Endothelial cell of umbilical vein (primary cell): ENCODE data around the gene MOB3B. TPM values are rescaled to one million over a fixed set of nuclear protein-coding genes. Genes with fewer than 3 reads are reported as not detected.

Experiments used
- BruUV-seq: library from RNA; stranded (reverse); fragments of 400-500 nt; replicated peaks from 2 replicates; lab custom pipeline; 2021; lab: Mats Ljungman, UMichigan
- CTCF ChIA-PET: fragments of 300-600, 350-600 bp; sonication (Branson Sonifier 250); formaldehyde crosslinking; loops from one replicate; lab custom pipeline; 2021; ENCODE audit warnings: antibody characterized with exemption, inconsistent platforms; lab: Charles Lee
- POLR2A ChIA-PET: fragments of 300-600, 350-600 bp; sonication (Branson Sonifier 250); formaldehyde crosslinking; loops from one replicate; lab custom pipeline; 2021; ENCODE audit warnings: antibody characterized with exemption, inconsistent platforms; lab: Charles Lee
- DNase-seq: peaks from one replicate; pipeline ENCODE4 v3.0.0-alpha.2; 2011; ENCODE audit warnings: low read depth, low spot score
- FAIRE-seq: peaks from 2 replicates; lab custom pipeline; 2011; peaks lifted over from hg19 to GRCh38; lab: Jason Lieb, UNC
- H2AFZ ChIP-seq: 2 replicates; pipeline ENCODE4 v1.6.0; 2012; ENCODE audit warnings: low read depth, low read length, control low read depth, inconsistent platforms
- H3K27ac ChIP-seq: 2 replicates; pipeline ENCODE4 v1.5.1; 2011; ENCODE audit warnings: low read depth, mild to moderate bottlenecking, control low read depth, low read length, moderate library complexity; ENCODE audit not compliant: insufficient read depth
- H3K27me3 ChIP-seq, 2 experiments: 2 replicates each; pipeline versions ENCODE4 v1.6.0 to v1.6.1; 2011; ENCODE audit warnings: low read length in 2 of 2, mixed read lengths in 1 of 2; ENCODE audit not compliant: control insufficient read depth in 2 of 2, insufficient read depth in 2 of 2
- H3K36me3 ChIP-seq, 2 experiments: 2 replicates in 1 of 2; 3 replicates in 1 of 2; pipeline ENCODE4 v1.5.1; 2011; ENCODE audit warnings: low read length in 2 of 2, mild to moderate bottlenecking in 1 of 2, moderate library complexity in 1 of 2; ENCODE audit not compliant: control insufficient read depth in 2 of 2, insufficient read depth in 2 of 2; ENCODE audit errors: extremely low read depth in 1 of 2
- H3K4me1 ChIP-seq: 3 replicates; pipeline ENCODE4 v1.5.1; 2011; ENCODE audit warnings: mild to moderate bottlenecking, low read length; ENCODE audit not compliant: control insufficient read depth, insufficient read depth; ENCODE audit errors: extremely low read depth
- H3K4me2 ChIP-seq: 2 replicates; pipeline ENCODE4 v1.6.1; 2011; ENCODE audit warnings: low read length, control low read depth, mixed read lengths; ENCODE audit not compliant: insufficient read depth
- H3K4me3 ChIP-seq, 3 experiments: fragments of 200-600 bp in 1 of 3; sonication (generic), shearing (Covaris generic) in 1 of 3; replicated peaks in 1 of 3; 2 replicates each; pipeline ENCODE4 v1.5.1; 2011 to 2016; ENCODE audit warnings: control low read depth in 3 of 3, low read length in 3 of 3, mild to moderate bottlenecking in 2 of 3, inconsistent platforms in 1 of 3, low read depth in 1 of 3, moderate library complexity in 1 of 3; ENCODE audit not compliant: insufficient read depth in 1 of 3
- H3K79me2 ChIP-seq: 2 replicates; pipeline ENCODE4 v1.6.0; 2012; ENCODE audit warnings: low read length, inconsistent platforms; ENCODE audit not compliant: control insufficient read depth, insufficient read depth
- H3K9ac ChIP-seq: replicated peaks from 2 replicates; pipeline ENCODE3; 2011; ENCODE audit warnings: low read length, control low read depth; ENCODE audit not compliant: insufficient read depth; ENCODE audit errors: extremely low read depth
- H3K9me1 ChIP-seq: replicated peaks from 3 replicates; pipeline ENCODE4 v1.6.0; 2011; ENCODE audit warnings: mild to moderate bottlenecking, low read length; ENCODE audit not compliant: control insufficient read depth, insufficient read depth; ENCODE audit errors: extremely low read depth
- H3K9me3 ChIP-seq: replicated peaks from 2 replicates; pipeline ENCODE4 v1.5.1; 2012; ENCODE audit warnings: low read length, inconsistent platforms; ENCODE audit not compliant: control insufficient read depth, insufficient read depth
- H4K20me1 ChIP-seq: replicated peaks from 2 replicates; pipeline ENCODE3; 2011; ENCODE audit warnings: mild to moderate bottlenecking, low read length; ENCODE audit not compliant: control insufficient read depth, insufficient read depth; ENCODE audit errors: extremely low read depth
- EZH2 ChIP-seq: IDR thresholded peaks from 2 replicates; pipeline ENCODE4 v1.6.1; 2012; ENCODE audit warnings: borderline replicate concordance, low read depth, mild to moderate bottlenecking, moderate library complexity, low read length, inconsistent platforms; ENCODE audit not compliant: severe bottlenecking
- FOS ChIP-seq: IDR thresholded peaks from 2 replicates; pipeline ENCODE4 v1.6.1; 2011; ENCODE audit warnings: mild to moderate bottlenecking, low read length, moderate library complexity, borderline replicate concordance; ENCODE audit not compliant: insufficient read depth
- GATA2 ChIP-seq: IDR thresholded peaks from 2 replicates; pipeline ENCODE4 v1.7.0; 2011; ENCODE audit warnings: low read depth, mild to moderate bottlenecking, moderate library complexity, mixed read lengths, low read length; ENCODE audit not compliant: insufficient read length, insufficient read depth
- JUN ChIP-seq: IDR thresholded peaks from 2 replicates; pipeline ENCODE4 v1.6.1; 2011; ENCODE audit warnings: borderline replicate concordance, low read depth; ENCODE audit not compliant: insufficient read length, insufficient read depth
- MYC ChIP-seq: IDR thresholded peaks from one replicate; pipeline ENCODE4 v1.6.1; 2011; ENCODE audit warnings: mild to moderate bottlenecking, low read depth, low read length
- POLR2A ChIP-seq: IDR thresholded peaks from 2 replicates; pipeline ENCODE4 v1.6.1; 2012; ENCODE audit warnings: low read depth, mild to moderate bottlenecking, control low read depth, low read length
- POLR2AphosphoS5 ChIP-seq: IDR thresholded peaks from 2 replicates; pipeline ENCODE4 v1.6.1; 2012; ENCODE audit warnings: low read depth, mild to moderate bottlenecking, control low read depth, low read length, moderate library complexity; ENCODE audit not compliant: insufficient read depth
- dilution Hi-C: fragments of 300-500 bp; cut with MboI; formaldehyde crosslinking; loops from one replicate; pipeline ENCODE4 v1.15.0; 2019; ENCODE audit warnings: low sequenced_read_pairs; ENCODE audit not compliant: extremely low pct_ligation_motif_present
- intact Hi-C: fragments of 100-400 bp; cut with micrococcal nuclease; formaldehyde crosslinking; loops from one replicate; pipeline ENCODE4 v1.10.0; 2022
- polyA plus RNA-seq, 4 experiments: library from polyadenylated mRNA; depleted of rRNA in 3 of 4; stranded (reverse) in 3 of 4; unstranded in 1 of 4; fragments of >200 nt; gene quantifications; 2 replicates each; pipeline versions ENCODE4 v1.2.1 to v1.2.3, GENCODE V29; 2011 to 2012; ENCODE audit warnings: missing spikeins in 1 of 4
- total RNA-seq: library from RNA; stranded (reverse); gene quantifications from 2 replicates; pipeline ENCODE4 v1.2.3, GENCODE V29; 2021
- TF ChIP-seq, protein P1 (sequence below): IDR thresholded peaks from 2 replicates; pipeline ENCODE4 v1.6.1; 2011; ENCODE audit not compliant: insufficient read depth, insufficient read length
- TF ChIP-seq, protein P2 (sequence below), 2 donors: IDR thresholded peaks; 1 replicate in 1 of 2; 2 replicates in 1 of 2; pipeline ENCODE4 v1.5.1; 2011; ENCODE audit warnings: low read length in 2 of 2, mild to moderate bottlenecking in 2 of 2, moderate library complexity in 2 of 2, control low read depth in 1 of 2, inconsistent platforms in 1 of 2, low read depth in 1 of 2; ENCODE audit not compliant: insufficient read depth in 1 of 2; ENCODE audit errors: extremely low read depth in 1 of 2

MOB3B gene
- total and polyA plus RNA-seq, 2 donors (not counting 3 experiments of a cell fraction or from before 2014, with no cell fraction given): 0.03 TPM; not detected in 1

DNA sequence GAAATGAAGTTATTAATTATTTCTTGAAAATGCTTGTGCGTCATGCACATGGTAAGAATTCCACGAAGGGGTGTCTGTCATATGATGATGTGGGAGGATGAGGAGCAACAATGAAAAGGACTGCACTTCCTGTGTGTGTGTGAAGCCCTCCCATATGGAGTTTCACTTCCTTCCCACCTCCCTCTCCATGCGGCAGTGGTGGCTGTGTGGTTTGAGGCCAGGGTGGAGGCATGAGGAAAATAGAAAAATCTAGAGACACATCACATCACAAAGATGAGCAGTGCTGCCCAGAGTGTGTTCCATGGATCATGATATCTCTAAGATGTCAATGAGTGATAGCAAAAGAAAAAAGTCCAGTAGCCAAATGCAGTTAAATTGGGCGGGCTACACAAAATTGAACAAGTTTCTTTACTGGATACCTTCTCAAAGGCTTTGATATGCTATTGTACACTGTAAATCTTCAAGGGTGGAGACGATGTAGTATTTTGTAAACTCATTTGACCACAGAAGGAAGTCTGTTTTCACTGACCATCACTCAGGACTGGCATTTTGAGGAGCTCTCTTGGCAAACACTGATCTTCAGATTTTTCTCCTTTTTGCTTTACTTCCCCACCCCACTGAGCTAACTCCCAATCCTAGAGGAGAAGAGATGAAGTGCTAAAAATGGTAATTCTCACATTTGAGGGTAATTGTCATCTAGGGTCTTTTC is 177.0 kb downstream of the MOB3B start:
- no peak overlapping the region for H3K27ac ChIP-seq

More for the DNA sequence above, 177.0 kb downstream of the MOB3B start:
- Histone ChIP-seq H3K9me1 (no peaks in the 10 kb centered on the region), H3K4me3 (no peak overlapping the region), H3K79me2 (no peaks in the 10 kb centered on the region), H3K9ac (no peak overlapping the region), H3K36me3 (no peaks in the 10 kb centered on the region), H2AFZ (no peak overlapping the region), H3K4me1 (no peaks in the 10 kb centered on the region), H4K20me1 (no peaks in the 10 kb centered on the region), H3K9me3 (no peaks in the 10 kb centered on the region), H3K4me2 (no peak overlapping the region), H3K27me3 (no peaks in the 10 kb centered on the region)
- TF ChIP-seq FOS (no peak), MYC (no peak), JUN (no peak), POLR2A (no peak), GATA2 (no peak), EZH2 (no peak), POLR2AphosphoS5 (no peak)
- TF ChIP-seq, protein P1, sequence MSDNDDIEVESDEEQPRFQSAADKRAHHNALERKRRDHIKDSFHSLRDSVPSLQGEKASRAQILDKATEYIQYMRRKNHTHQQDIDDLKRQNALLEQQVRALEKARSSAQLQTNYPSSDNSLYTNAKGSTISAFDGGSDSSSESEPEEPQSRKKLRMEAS: no peak
- TF ChIP-seq, protein P2, sequence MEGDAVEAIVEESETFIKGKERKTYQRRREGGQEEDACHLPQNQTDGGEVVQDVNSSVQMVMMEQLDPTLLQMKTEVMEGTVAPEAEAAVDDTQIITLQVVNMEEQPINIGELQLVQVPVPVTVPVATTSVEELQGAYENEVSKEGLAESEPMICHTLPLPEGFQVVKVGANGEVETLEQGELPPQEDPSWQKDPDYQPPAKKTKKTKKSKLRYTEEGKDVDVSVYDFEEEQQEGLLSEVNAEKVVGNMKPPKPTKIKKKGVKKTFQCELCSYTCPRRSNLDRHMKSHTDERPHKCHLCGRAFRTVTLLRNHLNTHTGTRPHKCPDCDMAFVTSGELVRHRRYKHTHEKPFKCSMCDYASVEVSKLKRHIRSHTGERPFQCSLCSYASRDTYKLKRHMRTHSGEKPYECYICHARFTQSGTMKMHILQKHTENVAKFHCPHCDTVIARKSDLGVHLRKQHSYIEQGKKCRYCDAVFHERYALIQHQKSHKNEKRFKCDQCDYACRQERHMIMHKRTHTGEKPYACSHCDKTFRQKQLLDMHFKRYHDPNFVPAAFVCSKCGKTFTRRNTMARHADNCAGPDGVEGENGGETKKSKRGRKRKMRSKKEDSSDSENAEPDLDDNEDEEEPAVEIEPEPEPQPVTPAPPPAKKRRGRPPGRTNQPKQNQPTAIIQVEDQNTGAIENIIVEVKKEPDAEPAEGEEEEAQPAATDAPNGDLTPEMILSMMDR (IDR thresholded peaks at IDR 0.05; ENCODE audit: extremely low read depth in 1 of 2, insufficient read depth in 1 of 2, low read depth in 1 of 2, low read length in 2 of 2): no peak
- ChIA-PET CTCF (no interaction called here), POLR2A (no interaction called here)
- intact Hi-C loops: no loop called here
- dilution Hi-C loops: no loop called here
- DNase-seq (no peak), FAIRE-seq (no peak)
- BruUV-seq: no TSS peak
